ENCODE data around the gene ALG5. TPM values are rescaled to one million over a fixed set of nuclear protein-coding genes. Genes with fewer than 3 reads are reported as not detected.

The ALG5 gene
- total and polyA plus RNA-seq, 2 of the 4 experiments (the other 2 are of a cell fraction), result 19.4 to 21.9 TPM

DNA sequence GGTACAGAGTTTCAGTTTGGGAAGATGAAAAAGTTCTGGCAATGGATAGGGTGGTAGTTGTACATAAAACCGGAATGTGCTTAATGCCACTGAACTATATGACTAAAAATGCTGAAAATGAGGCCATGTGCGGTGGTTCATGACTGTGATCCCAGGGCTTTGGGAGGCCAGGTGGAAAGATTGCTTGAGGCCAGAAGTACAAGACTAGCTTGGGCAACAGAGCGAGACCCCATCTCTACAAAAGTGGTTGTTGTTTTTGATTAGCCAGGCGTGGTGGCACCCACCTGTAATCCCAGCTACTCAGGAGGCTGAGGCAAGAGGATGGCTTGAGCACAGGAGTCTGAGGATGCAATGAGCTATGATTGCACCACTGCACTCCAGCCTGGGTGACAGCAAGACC lies 91.9 kb downstream of the ALG5 start:
- peaks cover 4% of the 10 kb centered on the region; the same call in 1 of the 2 replicates for H3K9me1 ChIP-seq (ENCODE audit: insufficient read depth, low read length)
- H3K79me1 ChIP-seq (ENCODE audit: low read depth in 1 of 2, low read length in 2 of 2), result peaks cover 18 to 67% of the 10 kb centered on the region in 2 experiments
- no peak overlapping the region for H3K18ac ChIP-seq (ENCODE audit: low read depth, low read length)
- no peak overlapping the region for H2BK120ac ChIP-seq (ENCODE audit: low read depth, low read length)
- DNase-seq (no peak), ATAC-seq (ENCODE audit: low read depth) (no peak)
- intact Hi-C loops (cut with micrococcal nuclease) (no loop called here), in situ Hi-C loops (cut with MboI; ENCODE audit: low sequenced_read_pairs) (no loop called here), dilution Hi-C loops (cut with HindIII; ENCODE audit: low sequenced_read_pairs, unreplicated experiment) (no loop called here)
- no peak overlapping the region for H4K91ac ChIP-seq (ENCODE audit: insufficient read depth, low read depth, low read length)
- no peaks in the 10 kb centered on the region for H3K9me3 ChIP-seq (ENCODE audit: control insufficient read depth, insufficient read depth, low read length)
- ChIA-PET CTCF (no interaction called here), POLR2A (ENCODE audit: unreplicated experiment) (no interaction called here)
- H2BK5ac ChIP-seq (ENCODE audit: low read depth, low read length, poor library complexity, severe bottlenecking), result no peak overlapping the region
- H3K56ac ChIP-seq (ENCODE audit: extremely low read depth, insufficient read depth, low read length), result no peak overlapping the region
- no peaks in the 10 kb centered on the region for H3K27me3 ChIP-seq (ENCODE audit: control insufficient read depth, insufficient read depth, low read length)
- peaks cover 8% of the 10 kb centered on the region for H3K4me1 ChIP-seq (ENCODE audit: control insufficient read depth, insufficient read depth, low read length)
- H2AFZ ChIP-seq (replicated peaks; ENCODE audit: low read length, poor library complexity), result no peak overlapping the region
- H3K4me3 ChIP-seq (ENCODE audit: insufficient read depth, low read depth, low read length), result no peak overlapping the region
- H3K36me3 ChIP-seq (ENCODE audit: control insufficient read depth, insufficient read depth, low read length), result peaks cover 2% of the 10 kb centered on the region
- TF ChIP-seq, protein P1, sequence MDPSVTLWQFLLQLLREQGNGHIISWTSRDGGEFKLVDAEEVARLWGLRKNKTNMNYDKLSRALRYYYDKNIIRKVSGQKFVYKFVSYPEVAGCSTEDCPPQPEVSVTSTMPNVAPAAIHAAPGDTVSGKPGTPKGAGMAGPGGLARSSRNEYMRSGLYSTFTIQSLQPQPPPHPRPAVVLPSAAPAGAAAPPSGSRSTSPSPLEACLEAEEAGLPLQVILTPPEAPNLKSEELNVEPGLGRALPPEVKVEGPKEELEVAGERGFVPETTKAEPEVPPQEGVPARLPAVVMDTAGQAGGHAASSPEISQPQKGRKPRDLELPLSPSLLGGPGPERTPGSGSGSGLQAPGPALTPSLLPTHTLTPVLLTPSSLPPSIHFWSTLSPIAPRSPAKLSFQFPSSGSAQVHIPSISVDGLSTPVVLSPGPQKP (IDR thresholded peaks at IDR 0.05; ENCODE audit: borderline replicate concordance, low read depth, low read length), result no peak
- H4K5ac ChIP-seq (ENCODE audit: low read depth, low read length), result no peak overlapping the region
- no peak overlapping the region for H3K14ac ChIP-seq (replicated peaks; ENCODE audit: low read depth, low read length)
- 84% methylated on average over 3 of the region's 4 CpGs; no CpG with 5 or more reads in 1 of the 2 experiments for WGBS, 2 experiments (ENCODE audit: extremely low coverage in 2 of 2, insufficient read length in 1 of 2)
- H2AK9ac ChIP-seq (replicated peaks; ENCODE audit: low read depth, low read length, poor library complexity), result peak overlapping the region; percentile 61
- H2AK5ac ChIP-seq (ENCODE audit: low read depth, low read length), result peak overlapping the region; percentile 16; the same call in 1 of the 2 replicates
- no peak overlapping the region for H3K4me2 ChIP-seq (ENCODE audit: low read depth, low read length)
- no peak overlapping the region for H3K27ac ChIP-seq (ENCODE audit: insufficient read depth, low read length)
- H4K8ac ChIP-seq (ENCODE audit: low read depth in 2 of 2, low read length in 2 of 2), result no peak overlapping the region
- BruUV-seq (replicated peaks), result no TSS peak
- no peak overlapping the region for H2BK15ac ChIP-seq (ENCODE audit: low read depth, low read length)
- no peak overlapping the region for H3K23ac ChIP-seq (ENCODE audit: low read depth, low read length)
- H3K4ac ChIP-seq (ENCODE audit: low read depth, low read length), result peak overlapping the region; percentile 27; the same call in 1 of the 2 replicates
- H3K9ac ChIP-seq (ENCODE audit: low read depth, low read length), result no peak overlapping the region
- no peak overlapping the region for H2BK20ac ChIP-seq (ENCODE audit: low read depth, low read length)
- no peaks in the 10 kb centered on the region for H4K20me1 ChIP-seq (ENCODE audit: insufficient read depth, low read length)

Measured in IMR-90 (cell line).